NCI-H460 (cell line): ENCODE results near the gene EEFSEC. TPM values are rescaled to one million over a fixed set of nuclear protein-coding genes. Genes with fewer than 3 reads are reported as not detected.

Experiments
- DNase-seq: peaks from one replicate; pipeline ENCODE4 v3.0.0-alpha.2; 2016; ENCODE audit warnings: low read depth; ENCODE audit errors: extremely low read depth
- total RNA-seq: library from RNA; depleted of rRNA; stranded (reverse); fragments of >200 nt; shearing (Covaris generic); gene quantifications from 2 replicates; pipeline ENCODE4 v1.2.3, GENCODE V29; 2014

The EEFSEC gene
- total RNA-seq, 1 experiment from 2014 or later: 6.2 TPM

DNA sequence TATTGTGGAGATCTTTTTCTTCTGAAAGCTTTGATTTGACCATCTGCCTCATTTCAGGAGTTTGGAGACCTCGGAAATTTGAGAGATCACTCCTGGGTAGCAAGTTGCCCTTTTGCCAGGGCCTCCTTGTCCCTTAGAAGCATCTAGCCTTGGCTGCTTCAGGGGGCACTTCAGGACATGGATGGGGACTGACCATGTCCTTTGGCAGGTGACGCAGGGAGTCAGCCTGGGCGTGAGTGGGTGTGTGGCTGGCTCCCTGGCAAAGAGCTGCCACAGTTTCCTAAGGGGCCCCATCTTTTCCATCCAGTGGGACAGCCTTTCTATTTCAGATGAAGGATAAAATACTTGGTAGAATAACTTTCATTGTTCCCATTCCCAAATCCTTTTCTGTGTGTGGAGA is 27.6 kb downstream of the EEFSEC start:
- no peak for DNase-seq

GRCh38 chr3:128182656-128183055 is 29.4 kb downstream of the EEFSEC start:
- DNase-seq: no peak

- DNase-seq: no peak
Measured at GRCh38 chr3:128185630-128186447, 32.6 kb downstream of the EEFSEC start.

GRCh38 chr3:128187495-128187894 is 34.2 kb downstream of the EEFSEC start:
- DNase-seq: no peak

DNA sequence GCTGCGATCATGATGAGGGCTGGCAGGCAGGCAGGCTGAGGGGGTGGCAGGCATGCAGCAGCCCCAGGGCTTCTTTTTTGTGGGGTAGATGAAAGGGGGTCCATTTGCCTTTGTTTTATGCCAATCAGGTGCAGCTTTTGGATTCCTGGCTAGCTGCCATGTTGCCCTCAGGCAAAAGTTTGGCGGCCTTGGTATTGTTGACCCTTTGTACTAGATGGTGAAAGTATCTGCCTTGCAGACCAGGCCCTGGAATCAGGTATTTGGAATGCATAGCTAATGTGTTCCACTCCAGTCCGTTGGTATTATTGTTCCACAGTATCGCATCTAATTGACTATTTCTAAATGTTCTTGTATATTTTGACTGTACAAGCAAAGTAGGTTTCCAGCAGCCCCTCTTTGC is 35.0 kb downstream of the EEFSEC start:
- DNase-seq: no peak

- DNase-seq: no peak
Measured at GRCh38 chr3:128188956-128189355, 35.7 kb downstream of the EEFSEC start.

DNA sequence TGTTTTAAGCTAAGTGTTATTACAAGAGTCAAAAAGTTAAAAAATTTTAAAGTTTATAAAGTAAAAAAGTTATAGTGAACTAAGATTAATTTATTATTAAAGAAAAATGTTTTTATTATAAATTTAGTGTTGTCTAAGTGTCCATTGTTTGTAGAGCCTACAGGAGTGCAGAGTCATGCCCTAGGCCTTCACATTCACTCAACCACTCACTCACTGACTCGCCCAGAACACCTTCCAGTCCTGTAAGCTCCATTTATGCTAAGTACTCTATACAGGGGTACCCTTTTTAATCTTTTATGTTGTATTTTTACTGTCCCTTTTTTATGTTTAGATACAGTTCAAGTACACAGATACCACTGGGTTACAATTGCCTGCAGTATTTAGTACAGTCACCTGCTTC is 37.2 kb downstream of the EEFSEC start:
- DNase-seq: no peak

DNA sequence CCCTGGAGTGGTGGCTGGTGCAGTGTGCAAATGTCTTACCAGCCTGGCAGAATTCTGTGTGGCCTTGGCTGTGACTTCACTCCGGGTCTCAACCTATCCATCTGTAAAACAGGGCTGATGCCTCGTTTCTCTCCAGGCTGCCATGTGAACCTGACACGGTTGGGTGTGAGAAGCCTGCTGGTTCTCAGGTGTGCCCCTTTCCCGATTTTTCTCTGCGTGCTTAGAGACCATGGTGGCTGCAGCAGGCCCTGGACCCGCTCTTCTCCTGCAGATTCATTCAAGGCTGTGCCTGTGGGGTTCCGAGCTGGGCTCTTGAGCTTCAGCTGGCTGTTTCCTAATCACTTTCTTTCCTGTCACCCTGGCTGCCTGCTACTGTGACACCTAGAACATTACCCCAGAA is 38.9 kb downstream of the EEFSEC start:
- DNase-seq: no peak

GRCh38 chr3:128193168-128193567 is 39.9 kb downstream of the EEFSEC start:
- DNase-seq: no peak

- no peak for DNase-seq
Measured at GRCh38 chr3:128194843-128195242, 41.6 kb downstream of the EEFSEC start.

- no peak for DNase-seq
Measured at GRCh38 chr3:128195369-128195768, 42.1 kb downstream of the EEFSEC start.

DNA sequence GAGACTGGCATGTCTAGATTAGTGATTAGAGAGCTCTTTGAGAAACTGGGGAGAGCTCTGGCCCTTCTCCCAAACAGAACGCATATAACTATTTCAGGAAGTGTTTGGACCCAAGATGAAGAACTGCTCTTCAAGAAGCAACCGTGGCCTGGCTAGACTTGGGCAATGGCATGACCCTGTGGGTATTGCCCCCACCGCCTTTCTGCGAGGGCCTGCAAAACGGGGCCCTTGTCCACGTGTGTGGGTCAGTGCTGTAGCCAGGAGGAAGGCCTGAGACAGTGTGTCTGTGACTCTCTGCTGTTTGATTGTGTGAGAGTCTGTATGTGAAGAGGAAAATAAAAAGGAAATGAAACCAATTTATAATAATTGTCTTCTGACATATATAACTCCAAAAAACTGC is 42.5 kb downstream of the EEFSEC start:
- no peak for DNase-seq

DNA sequence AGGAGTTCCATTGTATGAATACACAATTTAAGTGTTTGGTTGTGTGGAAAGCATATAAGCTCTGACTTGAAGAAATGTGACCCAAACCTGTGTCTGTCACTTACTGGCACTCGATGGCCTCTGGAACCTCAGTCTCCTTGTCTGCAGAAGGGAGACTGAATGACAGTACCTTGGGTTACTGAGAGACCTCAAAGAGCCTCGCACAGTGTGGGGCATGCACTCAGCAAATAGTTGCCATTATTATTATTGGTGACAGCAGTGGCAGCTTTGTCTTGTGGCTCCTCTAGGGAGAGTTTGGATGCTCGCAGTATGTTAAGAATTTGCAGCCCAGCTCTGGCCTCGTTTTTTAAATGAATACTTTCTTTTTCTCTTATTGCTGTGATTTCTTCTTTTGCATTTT is 43.4 kb downstream of the EEFSEC start:
- no peak for DNase-seq

DNA sequence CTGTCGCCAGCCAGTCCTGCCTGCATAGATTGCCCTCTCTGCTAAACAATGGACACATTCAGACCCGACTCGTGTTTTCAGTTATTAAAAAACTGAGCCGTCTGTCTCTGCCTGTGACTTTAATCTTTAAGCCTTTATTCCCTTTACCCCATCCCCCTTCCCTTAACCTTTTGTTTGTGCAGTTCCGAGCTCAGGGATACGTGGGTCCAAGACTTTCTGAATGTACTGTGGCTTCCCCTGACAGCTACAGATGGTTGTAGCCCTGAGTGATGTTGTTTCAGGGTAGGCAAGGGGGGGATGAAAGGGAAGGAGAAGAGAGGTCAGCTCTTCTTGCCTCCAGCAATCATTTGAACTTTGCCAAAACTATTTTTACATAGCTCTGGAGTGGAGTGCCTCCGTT is 44.6 kb downstream of the EEFSEC start:
- no peak for DNase-seq

DNA sequence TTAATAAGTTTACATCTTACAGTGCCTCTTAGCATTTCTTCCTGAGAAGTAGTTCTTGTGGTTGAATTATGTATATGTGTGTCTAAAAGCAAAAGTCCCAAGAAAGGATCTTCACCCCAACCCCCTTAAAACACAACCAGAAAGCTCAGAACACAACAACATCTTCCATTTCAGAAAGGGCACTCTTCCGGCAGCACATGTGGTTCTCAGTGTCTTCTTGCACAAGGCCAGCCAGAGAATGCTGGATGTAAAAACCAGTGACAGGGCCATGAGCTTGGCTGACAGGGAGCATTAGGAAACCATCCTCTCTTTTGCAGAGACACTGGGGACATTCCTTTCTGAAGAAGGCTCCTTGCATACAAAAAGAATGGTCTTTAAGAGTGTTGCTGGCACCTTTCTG is 45.0 kb downstream of the EEFSEC start:
- no peak for DNase-seq

GRCh38 chr3:128199110-128199509 is 45.8 kb downstream of the EEFSEC start:
- DNase-seq: no peak

DNA sequence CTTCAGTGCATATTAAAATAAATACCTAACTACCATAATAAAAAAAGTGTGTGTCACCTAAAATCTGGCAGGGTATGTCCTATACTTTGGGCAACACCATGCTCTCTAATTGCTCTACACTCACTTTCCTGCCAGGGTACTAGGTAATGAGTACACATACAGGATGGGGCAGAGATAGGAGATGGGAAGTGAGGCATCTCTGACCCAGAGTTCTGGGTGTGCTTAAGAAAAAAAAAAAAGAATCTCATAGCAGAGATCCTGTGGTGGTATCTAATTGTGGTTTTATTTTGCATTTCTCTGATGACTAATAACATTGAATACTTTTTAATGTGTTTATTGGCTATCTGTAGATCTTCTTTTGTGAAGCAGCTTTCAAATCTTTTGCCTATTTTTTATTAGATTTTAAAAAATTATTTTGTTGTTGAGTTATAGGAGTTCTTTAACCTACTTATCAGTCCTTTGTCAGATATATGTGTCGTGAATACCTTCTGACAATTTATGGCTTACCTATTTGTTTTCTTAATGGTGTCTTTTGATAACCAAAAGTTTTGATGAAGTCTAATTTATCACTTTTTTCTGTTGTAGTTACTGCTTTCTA is 48.0 kb downstream of the EEFSEC start:
- DNase-seq: no peak

DNA sequence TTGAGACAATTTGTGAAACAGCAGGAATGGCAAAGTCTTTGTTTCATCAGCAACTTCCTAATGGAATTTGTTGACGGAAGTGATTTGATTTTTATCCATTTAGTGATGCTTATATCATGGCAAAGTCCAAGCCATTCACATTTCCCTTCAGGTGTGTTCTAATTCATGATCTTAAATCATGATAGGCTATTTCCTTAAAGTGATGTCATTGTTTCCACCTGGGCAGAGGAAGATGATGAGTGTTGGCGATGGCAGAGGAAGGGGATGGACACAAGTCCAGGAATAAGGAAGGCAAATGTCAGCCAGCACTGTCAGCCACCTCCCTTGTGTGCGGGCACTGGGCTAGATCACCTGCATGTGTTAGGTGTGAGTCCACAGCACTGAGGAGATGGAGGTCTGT is 49.9 kb downstream of the EEFSEC start:
- DNase-seq: no peak

GRCh38 chr3:128205558-128206145 is 52.4 kb downstream of the EEFSEC start:
- no peak for DNase-seq

GRCh38 chr3:128207951-128208350 is 54.7 kb downstream of the EEFSEC start:
- no peak for DNase-seq

DNA sequence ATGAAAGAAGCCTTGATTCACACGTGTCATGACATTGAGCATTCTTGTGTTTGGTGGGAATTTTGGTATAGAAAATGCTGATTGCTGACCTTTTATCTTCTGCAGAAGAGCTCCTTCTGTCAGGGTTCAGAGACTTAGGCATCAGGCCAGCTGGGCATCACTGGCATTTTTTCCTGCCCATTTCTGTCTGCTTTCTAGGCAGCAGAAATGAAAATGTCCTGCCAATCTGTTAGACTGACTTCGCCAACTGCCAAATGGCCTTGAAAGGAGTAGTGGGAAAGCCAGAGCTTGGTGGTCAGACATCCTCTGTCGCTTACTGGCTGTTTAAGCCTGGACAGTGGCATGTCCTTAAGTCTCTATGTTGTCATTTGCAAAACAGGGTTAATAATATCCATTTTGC is 57.4 kb downstream of the EEFSEC start:
- DNase-seq: no peak

- DNase-seq: no peak
Measured at GRCh38 chr3:128214056-128214455, 60.8 kb downstream of the EEFSEC start.
